K562 (cell line): Measurements from ENCODE around the gene TMC1.

Source experiments
- CHD4 ChIP-seq: fragments of 200-600 bp; sonication (generic); IDR thresholded peaks from 3 replicates; pipeline ENCODE4 v1.6.1; 2012; ENCODE audit warnings: low read depth, mild to moderate bottlenecking, mixed read lengths, low read length, inconsistent platforms; ENCODE audit not compliant: insufficient read depth, insufficient replicate concordance, poor library complexity, severe bottlenecking
- CTCF ChIP-seq, 3 experiments: IDR thresholded peaks in 2 of 3; conservative IDR thresholded peaks in 1 of 3; 2 replicates each; pipeline ENCODE4 v1.5.1; 2011 to 2012; ENCODE audit warnings: low read length in 3 of 3, mild to moderate bottlenecking in 3 of 3, control low read depth in 2 of 3, improper control_type of control experiment in 1 of 3, inconsistent platforms in 1 of 3, low read depth in 1 of 3, mixed read lengths in 1 of 3, moderate library complexity in 1 of 3; ENCODE audit not compliant: insufficient read depth in 2 of 3
- EZH2 ChIP-seq: IDR thresholded peaks from 2 replicates; pipeline ENCODE4 v1.6.1; 2012; ENCODE audit warnings: low read depth, mild to moderate bottlenecking, inconsistent platforms, low read length, borderline replicate concordance
- IRF9 ChIP-seq: fragments of 450-650 bp; IDR thresholded peaks from 2 replicates; pipeline ENCODE4 v1.6.1; 2016; ENCODE audit warnings: missing biosample characterization, missing genetic modification characterization
- NCOA2 ChIP-seq, 2 experiments: fragments of 450-650 bp; IDR thresholded peaks; 2 replicates each; pipeline ENCODE4 v1.6.1; 2018; ENCODE audit warnings: mild to moderate bottlenecking in 2 of 2, moderate library complexity in 1 of 2; ENCODE audit not compliant: partially characterized antibody in 2 of 2
- NONO ChIP-seq, 2 experiments: fragments of 200-400 bp in 1 of 2; fragments of 450-650 bp in 1 of 2; formaldehyde crosslinking in 1 of 2; IDR thresholded peaks; 2 replicates each; pipeline ENCODE4 v1.6.1; 2017; ENCODE audit warnings: low read depth in 2 of 2, mild to moderate bottlenecking in 2 of 2, moderate library complexity in 2 of 2, low read length in 1 of 2
- NR4A1 ChIP-seq, 2 experiments: fragments of 250-450 bp in 1 of 2; fragments of 450-650 bp in 1 of 2; sonication (Bioruptor Pico) in 1 of 2; IDR thresholded peaks; 2 replicates each; pipeline versions ENCODE4 v1.4.0 to v1.6.1; 2016 to 2020; ENCODE audit warnings: mild to moderate bottlenecking in 2 of 2, missing compliant biosample characterization in 1 of 2, missing genetic modification characterization in 1 of 2, moderate library complexity in 1 of 2
- POLR2A ChIP-seq: fragments of 450-650 bp; conservative IDR thresholded peaks from 2 replicates; pipeline ENCODE4 v1.6.1; 2016
- PRDM10 ChIP-seq: fragments of 450-650 bp; IDR thresholded peaks from 2 replicates; pipeline ENCODE4 v1.6.1; 2018; ENCODE audit not compliant: partially characterized antibody
- SMARCE1 ChIP-seq: fragments of 450-650 bp; IDR thresholded peaks from 2 replicates; pipeline ENCODE4 v1.7.1; 2016; ENCODE audit warnings: mild to moderate bottlenecking
- ZHX1 ChIP-seq: fragments of 150-350 bp; conservative IDR thresholded peaks from 2 replicates; pipeline ENCODE4 v1.6.1; 2014; ENCODE audit warnings: low read length

GRCh38 chr9:72579190-72579589, 57.8 kb downstream of the TMC1 start:
- no peak for TF ChIP-seq CTCF (IDR thresholded peaks at IDR 0.05 in 2 of 3, conservative IDR thresholded peaks at IDR 0.05 in 1 of 3; ENCODE audit: insufficient read depth in 2 of 3, low read depth in 1 of 3, low read length in 3 of 3)
- TF ChIP-seq PRDM10 = no peak
- TF ChIP-seq NONO (IDR thresholded peaks at IDR 0.05; ENCODE audit: low read depth in 2 of 2, low read length in 1 of 2) = no peak
- no peak for TF ChIP-seq EZH2
- no peak for TF ChIP-seq NR4A1 (CRISPR knock-in tag; IDR thresholded peaks at IDR 0.05)
- no peak for TF ChIP-seq NR4A1 (tag; IDR thresholded peaks at IDR 0.05)
- TF ChIP-seq NCOA2 (IDR thresholded peaks at IDR 0.05; ENCODE audit: partially characterized antibody in 2 of 2) = no peak
- no peak for TF ChIP-seq POLR2A
- TF ChIP-seq IRF9 (tag) = no peak
- TF ChIP-seq ZHX1 = no peak
- TF ChIP-seq CHD4 = no peak
- TF ChIP-seq SMARCE1 = no peak
